ENCODE data around the gene ATP10A. TPM values are rescaled to one million over a fixed set of nuclear protein-coding genes. Genes with fewer than 3 reads are reported as not detected.

ATP10A gene
- total RNA-seq, 1 experiment from 2014 or later, result not detected

DNA sequence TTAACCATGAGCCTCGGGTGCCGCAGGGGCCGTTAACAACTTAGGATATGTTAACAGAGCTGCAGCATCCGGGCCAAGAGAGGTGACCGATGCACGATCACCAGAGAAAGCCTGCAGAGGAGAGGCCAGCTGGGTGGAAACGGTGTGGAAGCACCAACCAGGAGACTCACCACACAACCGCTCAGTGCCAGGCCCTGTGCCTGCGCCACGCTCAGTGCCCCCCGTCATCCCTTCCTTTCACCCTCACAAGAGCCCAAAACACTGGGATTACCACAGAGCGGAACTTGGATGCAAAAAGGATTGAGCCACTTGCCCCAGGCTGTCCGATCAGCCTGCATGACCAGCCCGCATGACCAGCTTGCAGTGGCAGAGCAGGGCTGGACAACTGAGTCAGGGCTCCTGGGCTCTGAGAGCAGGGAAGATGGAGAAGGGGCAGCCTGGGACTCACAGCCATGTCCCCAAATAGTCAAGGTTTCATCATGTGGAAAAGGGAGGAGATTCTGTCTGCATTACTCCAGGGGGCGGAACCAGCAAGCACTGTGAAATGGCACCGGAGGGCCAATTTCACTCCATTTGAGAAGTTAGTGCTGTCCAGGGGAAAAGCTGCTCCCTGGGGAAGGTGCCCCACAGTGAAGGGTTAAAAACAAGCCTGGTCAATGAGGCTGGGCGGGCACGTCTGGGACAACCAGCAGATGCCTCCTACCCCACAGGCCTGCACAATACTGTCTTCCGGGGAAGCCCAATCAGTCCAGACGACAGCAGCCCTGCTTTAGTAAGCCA is 156.8 kb downstream of the ATP10A start:
- H3K27me3 ChIP-seq (ENCODE audit: low read length), result no peaks in the 10 kb centered on the region
- H3K9me2 ChIP-seq (replicated peaks; ENCODE audit: insufficient read depth, low read length), result no peaks in the 10 kb centered on the region
- H2AFZ ChIP-seq (ENCODE audit: low read length), result no peak overlapping the region
- no peaks in the 10 kb centered on the region for H4K20me1 ChIP-seq (ENCODE audit: insufficient read depth, low read depth, low read length)
- no peak overlapping the region for H3K4me3 ChIP-seq (ENCODE audit: low read length)
- peaks cover 21% of the 10 kb centered on the region for H3K9me3 ChIP-seq (ENCODE audit: low read length)
- no peaks in the 10 kb centered on the region for H3K79me2 ChIP-seq (ENCODE audit: low read length)
- H3K9ac ChIP-seq (ENCODE audit: low read length), result no peak overlapping the region
- H3K4me1 ChIP-seq (ENCODE audit: low read length), result no peaks in the 10 kb centered on the region
- H3K4me2 ChIP-seq (ENCODE audit: low read depth, low read length, poor library complexity, severe bottlenecking), result no peak overlapping the region
- H3K27ac ChIP-seq (ENCODE audit: low read length), result no peak overlapping the region
- no peaks in the 10 kb centered on the region for H3K36me3 ChIP-seq (ENCODE audit: insufficient read depth, low read length)
- no peak for DNase-seq

DNA sequence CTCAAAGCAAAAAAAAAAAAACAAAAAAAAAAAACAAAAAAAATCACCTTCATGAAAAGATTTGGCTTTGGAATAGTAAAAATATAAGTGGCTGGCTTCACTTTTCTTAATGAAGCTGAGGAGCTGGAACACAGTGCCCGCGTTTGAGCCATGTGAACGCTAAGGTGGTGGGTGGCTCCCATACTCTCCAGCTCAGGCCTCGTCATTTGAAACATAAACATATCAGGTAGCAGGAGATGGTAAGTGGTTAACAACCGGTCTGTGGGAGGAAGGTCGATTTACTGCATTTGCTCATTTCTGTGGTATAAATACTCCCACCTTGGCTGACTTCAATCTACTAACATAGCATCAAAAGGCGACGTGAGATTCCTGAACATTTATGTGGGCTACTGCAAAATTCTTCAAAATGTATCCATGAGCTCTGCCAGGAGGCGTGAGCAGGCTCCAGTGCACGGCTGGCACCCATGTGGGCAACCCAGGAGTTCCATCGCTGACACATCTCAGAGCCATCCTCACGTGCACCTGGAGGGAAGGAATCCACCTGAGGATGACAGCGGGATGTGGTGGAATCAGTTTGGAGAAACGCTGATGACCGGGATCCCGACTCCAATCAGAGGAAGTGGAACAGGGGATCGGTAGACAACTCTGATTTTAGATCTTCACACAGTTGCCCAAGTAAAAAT is 157.6 kb downstream of the ATP10A start:
- H3K9me2 ChIP-seq (replicated peaks; ENCODE audit: insufficient read depth, low read length), result no peaks in the 10 kb centered on the region
- DNase-seq, result no peak
- H3K4me3 ChIP-seq (ENCODE audit: low read length), result no peak overlapping the region
- H3K4me2 ChIP-seq (ENCODE audit: low read depth, low read length, poor library complexity, severe bottlenecking), result no peak overlapping the region
- H4K20me1 ChIP-seq (ENCODE audit: insufficient read depth, low read depth, low read length), result no peaks in the 10 kb centered on the region
- H3K79me2 ChIP-seq (ENCODE audit: low read length), result no peaks in the 10 kb centered on the region
- H3K9ac ChIP-seq (ENCODE audit: low read length), result no peak overlapping the region
- no peaks in the 10 kb centered on the region for H3K36me3 ChIP-seq (ENCODE audit: insufficient read depth, low read length)
- H2AFZ ChIP-seq (ENCODE audit: low read length), result no peak overlapping the region
- no peaks in the 10 kb centered on the region for H3K27me3 ChIP-seq (ENCODE audit: low read length)
- H3K9me3 ChIP-seq (ENCODE audit: low read length), result peaks cover 17% of the 10 kb centered on the region
- H3K27ac ChIP-seq (ENCODE audit: low read length), result no peak overlapping the region
- no peaks in the 10 kb centered on the region for H3K4me1 ChIP-seq (ENCODE audit: low read length)

DNA sequence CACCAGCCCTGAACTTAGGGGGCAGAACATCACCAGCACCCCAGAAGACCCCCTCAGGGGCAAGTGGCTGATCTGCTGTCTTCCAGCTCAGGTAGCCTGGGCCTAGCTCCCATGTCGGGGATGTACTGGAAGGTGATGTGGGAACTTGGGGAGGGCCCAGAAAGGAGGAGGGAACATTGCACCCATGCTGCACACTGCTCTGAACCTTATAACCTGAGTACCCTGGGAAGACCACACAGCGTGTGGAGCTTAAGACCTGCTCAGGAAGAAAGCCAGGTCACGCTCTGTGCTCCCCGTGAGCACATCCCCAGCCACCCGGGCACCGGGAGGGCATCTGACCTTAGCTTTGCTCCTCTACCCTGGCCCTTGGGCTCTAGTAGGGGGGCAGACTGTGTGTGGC is 159.4 kb downstream of the ATP10A start:
- H3K79me2 ChIP-seq (ENCODE audit: low read length), result no peaks in the 10 kb centered on the region
- no peak overlapping the region for H2AFZ ChIP-seq (ENCODE audit: low read length)
- H3K27me3 ChIP-seq (ENCODE audit: low read length), result no peaks in the 10 kb centered on the region
- H3K4me1 ChIP-seq (ENCODE audit: low read length), result no peaks in the 10 kb centered on the region
- DNase-seq, result no peak
- no peak overlapping the region for H3K27ac ChIP-seq (ENCODE audit: low read length)
- peaks cover 21% of the 10 kb centered on the region for H3K9me3 ChIP-seq (ENCODE audit: low read length)
- no peaks in the 10 kb centered on the region for H4K20me1 ChIP-seq (ENCODE audit: insufficient read depth, low read depth, low read length)
- no peak overlapping the region for H3K9ac ChIP-seq (ENCODE audit: low read length)
- no peaks in the 10 kb centered on the region for H3K36me3 ChIP-seq (ENCODE audit: insufficient read depth, low read length)
- no peaks in the 10 kb centered on the region for H3K9me2 ChIP-seq (replicated peaks; ENCODE audit: insufficient read depth, low read length)
- H3K4me2 ChIP-seq (ENCODE audit: low read depth, low read length, poor library complexity, severe bottlenecking), result no peak overlapping the region
- no peak overlapping the region for H3K4me3 ChIP-seq (ENCODE audit: low read length)

DNA sequence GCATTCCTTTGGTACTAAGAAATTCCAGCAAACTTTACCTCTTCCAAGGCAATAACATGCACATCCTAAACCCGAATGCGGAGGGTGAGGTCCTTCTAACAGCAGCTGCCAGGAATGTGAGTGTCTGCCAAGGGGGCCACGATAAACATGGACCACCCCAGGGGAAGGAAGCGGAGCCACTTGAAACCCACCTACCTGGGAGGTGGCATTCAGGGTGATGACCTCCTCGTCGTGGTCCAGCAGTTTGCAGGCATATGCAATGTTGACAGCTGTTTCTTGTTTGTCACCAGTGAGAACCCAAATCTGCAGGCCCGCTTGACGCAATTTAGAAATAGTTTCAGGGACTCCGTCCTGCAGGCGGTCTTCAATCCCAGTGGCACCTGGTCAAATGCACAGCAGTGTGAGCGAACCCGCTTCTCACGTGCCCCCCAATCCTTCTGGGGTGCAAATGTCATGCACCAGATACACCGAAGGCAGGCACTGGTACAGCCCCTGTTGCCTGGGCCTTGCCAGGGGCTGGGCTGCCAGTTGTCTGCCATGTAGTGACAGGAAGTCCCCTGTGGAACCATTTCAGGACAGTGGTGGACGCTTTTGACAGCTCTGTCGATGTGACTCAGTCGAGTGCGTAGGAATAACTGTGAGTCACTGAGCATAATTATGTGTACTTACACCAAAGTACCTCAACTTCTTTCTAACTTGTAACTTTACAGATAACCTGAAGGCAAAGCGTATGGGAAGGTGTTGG is 161.2 kb downstream of the ATP10A start:
- H3K4me2 ChIP-seq (ENCODE audit: low read depth, low read length, poor library complexity, severe bottlenecking), result no peak overlapping the region
- no peaks in the 10 kb centered on the region for H3K9me2 ChIP-seq (replicated peaks; ENCODE audit: insufficient read depth, low read length)
- no peak overlapping the region for H3K27ac ChIP-seq (ENCODE audit: low read length)
- H3K9me3 ChIP-seq (ENCODE audit: low read length), result peaks cover 26% of the 10 kb centered on the region
- no peak for DNase-seq
- no peak overlapping the region for H3K4me3 ChIP-seq (ENCODE audit: low read length)
- no peaks in the 10 kb centered on the region for H3K27me3 ChIP-seq (ENCODE audit: low read length)
- no peaks in the 10 kb centered on the region for H3K79me2 ChIP-seq (ENCODE audit: low read length)
- no peaks in the 10 kb centered on the region for H3K36me3 ChIP-seq (ENCODE audit: insufficient read depth, low read length)
- H2AFZ ChIP-seq (ENCODE audit: low read length), result no peak overlapping the region
- no peaks in the 10 kb centered on the region for H3K4me1 ChIP-seq (ENCODE audit: low read length)
- no peak overlapping the region for H3K9ac ChIP-seq (ENCODE audit: low read length)
- H4K20me1 ChIP-seq (ENCODE audit: insufficient read depth, low read depth, low read length), result no peaks in the 10 kb centered on the region

DNA sequence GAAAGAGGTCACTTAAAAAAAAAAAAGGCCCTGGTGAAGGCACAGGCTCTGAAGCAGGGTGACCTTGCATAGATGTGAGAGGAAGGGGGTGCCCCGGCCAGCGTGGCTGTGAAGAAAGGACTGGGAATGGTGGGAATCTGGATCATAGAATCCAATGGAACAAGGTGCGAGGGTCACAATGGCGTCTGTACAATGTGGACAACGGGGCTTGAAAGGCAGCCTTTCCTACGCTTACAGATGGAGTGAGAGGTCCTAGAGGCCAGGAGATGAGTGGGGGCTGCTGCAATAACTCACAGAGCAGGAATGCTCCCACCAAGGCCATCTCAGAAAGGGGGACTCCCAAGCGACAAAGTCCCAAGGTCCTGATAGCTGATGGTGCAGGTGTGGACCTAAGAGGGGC is 162.2 kb downstream of the ATP10A start:
- H3K4me1 ChIP-seq (ENCODE audit: low read length), result no peaks in the 10 kb centered on the region
- H3K27me3 ChIP-seq (ENCODE audit: low read length), result no peaks in the 10 kb centered on the region
- no peak for DNase-seq
- no peak overlapping the region for H3K9ac ChIP-seq (ENCODE audit: low read length)
- H3K9me3 ChIP-seq (ENCODE audit: low read length), result peaks cover 24% of the 10 kb centered on the region
- H4K20me1 ChIP-seq (ENCODE audit: insufficient read depth, low read depth, low read length), result no peaks in the 10 kb centered on the region
- H3K4me2 ChIP-seq (ENCODE audit: low read depth, low read length, poor library complexity, severe bottlenecking), result no peak overlapping the region
- no peaks in the 10 kb centered on the region for H3K36me3 ChIP-seq (ENCODE audit: insufficient read depth, low read length)
- H3K4me3 ChIP-seq (ENCODE audit: low read length), result no peak overlapping the region
- no peak overlapping the region for H3K27ac ChIP-seq (ENCODE audit: low read length)
- no peaks in the 10 kb centered on the region for H3K9me2 ChIP-seq (replicated peaks; ENCODE audit: insufficient read depth, low read length)
- no peaks in the 10 kb centered on the region for H3K79me2 ChIP-seq (ENCODE audit: low read length)
- no peak overlapping the region for H2AFZ ChIP-seq (ENCODE audit: low read length)

DNA sequence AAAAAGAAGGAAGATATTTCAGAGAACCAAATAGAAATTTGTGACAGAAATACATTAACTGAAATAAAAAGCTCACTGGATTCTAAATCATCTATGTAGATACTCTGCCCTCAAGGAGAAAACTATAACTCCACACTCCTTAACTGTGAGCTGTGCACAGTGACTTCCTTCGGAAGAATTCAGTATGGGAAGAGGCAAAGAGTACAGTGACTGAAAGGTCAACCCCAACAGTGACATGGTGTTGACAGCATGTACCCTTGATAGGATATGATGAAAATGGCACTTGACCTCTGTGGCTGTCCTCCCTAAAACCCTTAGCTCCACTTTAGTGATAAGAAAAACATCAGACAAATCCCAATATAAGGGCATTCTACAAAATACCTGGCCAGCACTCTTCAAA is 165.5 kb downstream of the ATP10A start:
- no peak overlapping the region for H2AFZ ChIP-seq (ENCODE audit: low read length)

DNA sequence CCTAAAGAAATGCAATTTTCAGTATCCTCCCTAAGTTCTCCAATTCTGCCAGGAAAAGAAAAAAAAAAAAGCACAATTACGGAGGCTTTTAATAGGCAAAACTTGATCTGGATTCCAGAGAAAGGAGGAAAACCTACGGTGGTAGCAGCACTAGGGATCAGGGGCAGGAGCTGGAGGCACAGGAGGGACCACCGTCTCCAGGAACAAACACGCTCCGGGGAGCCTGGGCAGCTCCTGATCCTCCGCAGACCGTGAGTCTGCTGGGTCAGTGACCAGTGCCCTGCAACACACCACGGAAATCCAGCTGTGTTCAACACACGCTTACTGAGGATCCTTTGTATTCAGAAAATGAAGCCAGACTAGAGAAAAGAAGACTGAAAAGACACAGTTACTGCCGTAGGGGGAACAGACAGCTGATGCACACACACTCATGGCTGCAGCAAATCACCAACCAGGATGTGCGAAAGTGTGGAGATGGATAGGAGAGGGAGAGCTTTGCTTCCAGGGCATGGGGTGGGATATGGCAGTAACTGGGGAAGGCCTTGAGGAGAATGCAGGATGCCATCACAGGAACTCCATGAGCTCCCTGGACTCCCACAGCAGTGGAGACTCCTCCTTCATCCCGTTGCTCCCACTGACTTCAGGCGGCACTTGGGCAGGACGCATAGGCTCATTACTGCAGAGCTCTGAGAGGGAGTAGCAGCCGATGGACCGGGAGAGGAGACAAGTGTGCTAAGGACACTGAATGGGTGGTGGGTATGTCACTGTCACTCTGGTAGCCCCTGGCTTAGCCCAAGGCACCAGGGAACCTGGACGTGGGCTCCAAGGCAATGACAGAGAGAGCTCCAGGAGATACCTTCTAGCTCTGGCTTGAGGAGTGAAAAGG is 167.0 kb downstream of the ATP10A start:
- Histone ChIP-seq H3K9ac (ENCODE audit: low read length) (no peak overlapping the region), H4K20me1 (ENCODE audit: insufficient read depth, low read depth, low read length) (no peaks in the 10 kb centered on the region), H3K27ac (ENCODE audit: low read length) (no peak overlapping the region), H3K36me3 (ENCODE audit: insufficient read depth, low read length) (no peaks in the 10 kb centered on the region), H3K4me1 (ENCODE audit: low read length) (no peaks in the 10 kb centered on the region), H3K27me3 (ENCODE audit: low read length) (no peaks in the 10 kb centered on the region), H3K79me2 (ENCODE audit: low read length) (no peaks in the 10 kb centered on the region), H2AFZ (ENCODE audit: low read length) (no peak overlapping the region), H3K9me2 (replicated peaks; ENCODE audit: insufficient read depth, low read length) (no peaks in the 10 kb centered on the region), H3K9me3 (ENCODE audit: low read length) (peaks cover 42% of the 10 kb centered on the region), H3K4me2 (ENCODE audit: low read depth, low read length, poor library complexity, severe bottlenecking) (no peak overlapping the region), H3K4me3 (ENCODE audit: low read length) (no peak overlapping the region)
- DNase-seq, result no peak

More for the DNA sequence above, 165.5 kb downstream of the ATP10A start:
- Histone ChIP-seq H4K20me1 (ENCODE audit: insufficient read depth, low read depth, low read length) (no peaks in the 10 kb centered on the region), H3K9ac (ENCODE audit: low read length) (no peak overlapping the region), H3K4me3 (ENCODE audit: low read length) (no peak overlapping the region), H3K36me3 (ENCODE audit: insufficient read depth, low read length) (no peaks in the 10 kb centered on the region), H3K9me3 (ENCODE audit: low read length) (peaks cover 44% of the 10 kb centered on the region), H3K4me2 (ENCODE audit: low read depth, low read length, poor library complexity, severe bottlenecking) (no peak overlapping the region), H3K79me2 (ENCODE audit: low read length) (no peaks in the 10 kb centered on the region), H3K9me2 (replicated peaks; ENCODE audit: insufficient read depth, low read length) (no peaks in the 10 kb centered on the region), H3K4me1 (ENCODE audit: low read length) (no peaks in the 10 kb centered on the region), H3K27me3 (ENCODE audit: low read length) (no peaks in the 10 kb centered on the region), H3K27ac (ENCODE audit: low read length) (no peak overlapping the region)
- DNase-seq, result no peak

Data from Karpas-422 (cell line).